CD4-positive, CD25-positive, alpha-beta regulatory T cell (primary cell): ENCODE results near the gene AKT1. TPM values are rescaled to one million over a fixed set of nuclear protein-coding genes. Genes with fewer than 3 reads are reported as not detected.

ENCODE experiments used
- ATAC-seq, 2 donors: fragments of 150-1000 bp; cut with Tn5 transposase; one replicate each; pipeline ENCODE4 v1.10.0; 2021; ENCODE audit warnings: low read depth in 2 of 2, moderate number of reproducible peaks in 2 of 2, moderate library complexity in 1 of 2
- DNase-seq, 3 donors: peaks; one replicate each; pipeline versions ENCODE4 v3.0.0 to v3.0.0-alpha.2; 2012 to 2022; ENCODE audit warnings: mixed read lengths in 1 of 3
- H3K27ac ChIP-seq: one replicate; pipeline ENCODE4 v1.7.0; 2013; ENCODE audit warnings: mild to moderate bottlenecking, low read length; ENCODE audit not compliant: insufficient read depth, poor library complexity, severe bottlenecking
- H3K27me3 ChIP-seq: one replicate; pipeline ENCODE4 v1.7.0; 2013; ENCODE audit warnings: low read length; ENCODE audit not compliant: control insufficient read depth, insufficient read depth
- H3K36me3 ChIP-seq: one replicate; pipeline ENCODE4 v1.7.0; 2013; ENCODE audit warnings: mild to moderate bottlenecking, low read length, moderate library complexity; ENCODE audit not compliant: control insufficient read depth, insufficient read depth
- H3K4me1 ChIP-seq: 2 replicates; pipeline ENCODE4 v1.7.0; 2013; ENCODE audit warnings: mild to moderate bottlenecking, low read length; ENCODE audit not compliant: insufficient read depth, control insufficient read depth, poor library complexity, severe bottlenecking
- H3K4me3 ChIP-seq: one replicate; pipeline ENCODE4 v1.7.0; 2013; ENCODE audit warnings: low read depth, mild to moderate bottlenecking, low read length, moderate library complexity
- H3K9me3 ChIP-seq, 2 experiments: 1 replicate in 1 of 2; 2 replicates in 1 of 2; pipeline ENCODE4 v1.7.0; 2013; ENCODE audit warnings: low read length in 2 of 2, mild to moderate bottlenecking in 1 of 2, moderate library complexity in 1 of 2; ENCODE audit not compliant: control insufficient read depth in 2 of 2
- H3K27ac Mint-ChIP-seq, 3 donors: one replicate each; pipeline ENCODE4 v1.8.0; 2020 to 2022; ENCODE audit warnings: mild to moderate bottlenecking in 3 of 3, mixed read lengths in 3 of 3, moderate library complexity in 2 of 3
- H3K27me3 Mint-ChIP-seq: one replicate; pipeline ENCODE4 v1.8.0; 2022; ENCODE audit warnings: mild to moderate bottlenecking, mixed read lengths
- H3K36me3 Mint-ChIP-seq: one replicate; pipeline ENCODE4 v1.8.0; 2020; ENCODE audit warnings: mixed read lengths
- H3K4me1 Mint-ChIP-seq, 4 donors: one replicate each; pipeline ENCODE4 v1.8.0; 2020 to 2022; ENCODE audit warnings: mixed read lengths in 4 of 4, mild to moderate bottlenecking in 1 of 4
- H3K4me3 Mint-ChIP-seq, 4 donors: one replicate each; pipeline ENCODE4 v1.8.0; 2020 to 2022; ENCODE audit warnings: mild to moderate bottlenecking in 4 of 4, mixed read lengths in 4 of 4, moderate library complexity in 3 of 4
- H3K9me3 Mint-ChIP-seq, 7 donors: one replicate each; pipeline ENCODE4 v1.8.0; 2020 to 2022; ENCODE audit warnings: mixed read lengths in 7 of 7, mild to moderate bottlenecking in 3 of 7, moderate library complexity in 2 of 7
- polyA plus RNA-seq, 4 donors: library from polyadenylated mRNA; unstranded; fragments of 300-500 nt; fragmentation: Illumina TruSeq; gene quantifications; one replicate each; pipeline ENCODE4 v1.2.3, GENCODE V29; 2021
- total RNA-seq: library from RNA; stranded (reverse); gene quantifications from one replicate; pipeline ENCODE4 v1.2.3, GENCODE V29; 2022

The AKT1 gene
- total RNA-seq (86.0 TPM), polyA plus RNA-seq (10 to 100 TPM in 2 of 4 donors, 1 to 10 TPM in 2; 6.3 to 19.8 (median 12.4) TPM)

DNA sequence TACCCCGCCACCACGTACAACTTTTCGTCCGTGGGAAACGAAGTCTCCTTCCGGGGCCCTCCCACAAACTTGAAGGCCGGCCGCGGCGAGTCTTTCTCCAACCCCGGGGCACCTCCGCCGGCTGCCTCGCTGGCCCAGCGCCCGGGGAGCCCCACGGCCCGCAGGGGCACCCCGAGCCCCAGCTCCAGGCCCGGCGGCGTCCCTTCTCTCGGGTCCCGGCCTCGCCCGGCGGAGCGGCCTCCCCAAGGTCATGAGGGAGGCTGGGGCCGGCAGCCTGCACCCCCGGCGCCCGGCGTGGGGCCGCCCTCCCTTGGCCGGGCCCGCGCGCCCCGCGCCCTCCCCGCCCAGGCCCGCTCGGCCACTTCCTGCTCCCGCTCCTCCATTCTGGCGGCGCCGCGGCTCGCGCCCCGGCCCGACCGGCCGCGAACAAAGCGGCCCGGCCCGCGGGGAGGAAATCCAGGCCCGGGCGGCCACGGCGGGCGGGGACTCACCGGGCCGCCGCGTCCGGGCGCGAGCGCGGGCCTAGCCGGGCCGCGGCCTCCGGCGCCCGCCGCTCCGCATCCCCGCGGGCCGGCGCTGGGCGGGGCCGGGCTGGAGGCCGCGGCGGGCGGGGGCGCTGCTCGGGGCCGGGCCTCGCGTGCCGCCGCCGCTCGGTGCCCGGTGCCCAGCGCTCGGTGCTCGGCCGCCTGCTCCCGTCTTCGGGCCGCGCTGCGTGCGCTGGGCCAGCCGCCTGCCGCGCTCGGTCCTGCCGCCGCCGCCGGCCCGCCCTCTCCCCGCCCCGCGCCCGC lies at the start of gene AKT1:
Gene AKT1, minus strand, starts transcription at position 756 of the 788 bp plus-strand sequence. CDS start 3,105 bp downstream, outside the sequence.
- peaks cover 0 to 56% (median 21%) of the 10 kb centered on the region in 4 donors for H3K4me1 Mint-ChIP-seq
- peak; percentile 14 to 19 for ATAC-seq
- H3K4me3 ChIP-seq, result peak within 1 kb of the TSS; percentile 51

DNA sequence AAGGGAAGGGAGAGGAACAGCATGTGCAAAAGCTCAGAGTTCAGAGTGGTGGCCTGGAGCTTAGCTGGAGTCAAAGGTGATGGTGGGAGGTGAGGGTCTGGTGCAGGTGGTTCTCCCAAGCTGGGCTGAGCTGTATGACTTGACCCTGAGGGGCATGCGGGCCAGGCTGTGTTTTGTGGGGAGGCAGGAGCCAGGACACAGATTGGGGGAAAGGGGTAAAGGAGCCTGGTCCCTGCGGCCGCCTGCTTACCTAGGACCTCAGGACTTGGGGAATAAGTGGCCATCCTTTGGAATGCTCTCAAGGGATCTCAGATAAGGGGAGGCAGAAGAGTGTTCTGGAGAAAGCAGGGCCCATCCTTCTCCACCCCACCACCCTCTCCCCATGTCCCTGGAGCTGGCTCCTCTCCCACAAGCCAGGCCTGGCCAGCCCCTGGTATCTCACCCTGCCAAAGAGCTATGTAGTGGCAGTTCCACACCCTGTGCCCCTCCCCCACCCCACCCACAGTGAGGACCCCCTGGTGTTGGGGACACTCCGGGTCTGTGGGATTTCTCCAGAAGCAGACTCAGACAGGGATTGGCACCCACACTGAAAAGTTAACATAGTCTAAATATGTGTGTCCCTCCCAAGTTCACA lies 49.6 kb upstream of the AKT1 start:
- Mint-ChIP-seq H3K27me3 (peaks cover 60% of the 10 kb centered on the region), H3K4me3 (no peak overlapping the region), H3K27ac (no peak overlapping the region), H3K36me3 (no peaks in the 10 kb centered on the region), H3K9me3 (no peaks in the 10 kb centered on the region), H3K4me1 (peaks cover 0 to 12% (median 0%) of the 10 kb centered on the region in 4 donors)
- ATAC-seq, result no peak
- Histone ChIP-seq H3K9me3 (no peaks in the 10 kb centered on the region), H3K27ac (no peak overlapping the region), H3K36me3 (no peaks in the 10 kb centered on the region), H3K4me1 (no peaks in the 10 kb centered on the region), H3K27me3 (peaks cover 22% of the 10 kb centered on the region), H3K4me3 (no peak overlapping the region)
- DNase-seq, result no peak

More for the DNA sequence above, at the start of gene AKT1:
- DNase-seq, result peak in 2 of 3 donors; percentile 22 to 28
- H3K9me3 ChIP-seq, result no peaks in the 10 kb centered on the region
- H3K27me3 ChIP-seq, result no peaks in the 10 kb centered on the region
- peak within 1 kb of the TSS; percentile 81 to 92 (median 89) for H3K27ac Mint-ChIP-seq
- peak within 1 kb of the TSS; percentile 89 to 95 (median 91) for H3K4me3 Mint-ChIP-seq
- H3K36me3 Mint-ChIP-seq, result no peaks in the 10 kb centered on the region
- H3K9me3 Mint-ChIP-seq, result no peaks in the 10 kb centered on the region
- peaks cover 36% of the 10 kb centered on the region for H3K4me1 ChIP-seq
- H3K36me3 ChIP-seq, result no peaks in the 10 kb centered on the region
- H3K27ac ChIP-seq, result peak within 1 kb of the TSS; percentile 81
- H3K27me3 Mint-ChIP-seq, result no peaks in the 10 kb centered on the region

DNA sequence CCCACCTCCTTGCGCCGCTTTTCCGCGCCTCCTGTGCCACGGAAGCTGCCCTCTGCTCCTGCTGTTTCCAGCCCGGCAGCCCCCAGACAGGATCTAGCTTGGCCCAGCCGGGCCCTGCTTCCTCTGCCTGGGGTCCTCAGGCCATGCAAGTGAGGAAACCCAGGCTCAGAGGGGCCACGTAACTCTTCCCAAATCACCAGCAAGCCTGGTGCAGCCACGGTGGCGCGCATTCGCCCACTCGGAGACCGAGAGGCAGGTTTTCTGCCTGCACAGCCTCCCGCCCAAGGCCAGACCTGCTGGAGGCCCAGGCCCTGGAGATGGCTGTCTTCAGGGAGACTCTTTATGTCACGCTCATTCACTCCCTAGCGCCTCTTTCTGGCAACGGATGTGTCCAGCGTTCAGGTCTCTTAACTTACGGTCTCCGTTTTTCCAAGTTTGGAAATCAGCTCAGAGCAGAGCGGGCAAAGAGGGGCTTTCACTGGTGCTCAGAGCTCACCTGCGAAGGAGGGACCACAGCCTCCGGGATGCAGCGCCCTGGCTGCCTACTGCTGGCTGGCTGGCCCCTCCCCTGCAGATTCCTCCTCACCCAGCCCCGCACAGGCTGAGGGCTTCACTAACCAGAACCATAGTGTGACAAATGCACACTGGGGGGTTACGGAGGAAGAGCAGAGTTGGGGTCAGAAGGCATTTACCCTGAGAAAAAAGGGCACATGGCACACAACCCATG lies 48.9 kb upstream of the AKT1 start:
- Histone ChIP-seq H3K27me3 (peaks cover 22% of the 10 kb centered on the region), H3K27ac (no peak overlapping the region), H3K4me1 (no peaks in the 10 kb centered on the region), H3K9me3 (no peaks in the 10 kb centered on the region), H3K4me3 (no peak overlapping the region), H3K36me3 (no peaks in the 10 kb centered on the region)
- H3K36me3 Mint-ChIP-seq, result no peaks in the 10 kb centered on the region
- no peak overlapping the region for H3K4me3 Mint-ChIP-seq
- ATAC-seq (no peak), DNase-seq (no peak)
- H3K27ac Mint-ChIP-seq, result no peak overlapping the region
- no peaks in the 10 kb centered on the region for H3K9me3 Mint-ChIP-seq
- H3K4me1 Mint-ChIP-seq, result peaks cover 0 to 12% (median 0%) of the 10 kb centered on the region in 4 donors
- H3K27me3 Mint-ChIP-seq, result peaks cover 59% of the 10 kb centered on the region

DNA sequence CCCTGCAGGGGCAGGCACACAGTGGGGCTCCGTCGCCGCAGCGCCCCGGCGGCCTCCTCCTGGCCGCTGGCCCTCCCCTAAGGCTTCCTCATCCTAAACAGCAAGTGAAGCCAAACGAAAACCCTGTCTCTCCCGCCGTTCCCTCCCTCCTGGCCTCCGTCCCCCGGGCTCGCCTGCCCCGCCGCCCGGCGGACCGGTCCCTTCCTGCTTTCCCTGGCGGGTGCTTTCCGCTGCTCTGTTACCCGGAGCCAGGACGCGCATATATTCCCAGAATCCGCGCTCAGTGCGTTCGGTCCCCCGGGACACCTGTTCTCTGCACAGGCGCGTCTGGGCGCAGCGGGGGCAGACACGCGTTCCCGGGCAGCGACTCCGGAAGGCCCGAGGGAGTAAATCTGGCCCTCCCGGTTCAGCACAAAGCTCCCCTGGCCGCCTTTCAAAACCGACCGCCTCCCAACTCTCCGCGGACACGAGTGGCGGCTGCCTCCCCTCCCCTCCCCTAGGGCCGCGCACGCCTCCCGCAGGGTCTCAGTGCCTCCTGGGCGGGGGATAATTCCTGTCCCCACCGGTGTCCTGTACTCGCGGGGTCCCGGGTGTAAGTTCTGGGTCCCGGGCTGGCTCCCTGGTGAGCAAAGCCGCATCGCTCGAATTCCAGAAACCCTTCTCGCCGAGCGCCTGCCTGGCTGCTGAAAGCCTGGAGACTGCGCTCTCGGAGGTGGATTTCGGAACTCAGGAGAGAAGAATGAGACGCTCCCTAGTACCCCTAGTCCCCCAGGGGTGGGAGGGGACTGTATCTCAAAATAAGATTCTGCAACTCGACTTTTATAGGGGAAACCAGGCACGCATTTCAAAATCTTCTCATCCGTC lies 48.1 kb upstream of the AKT1 start:
- Mint-ChIP-seq H3K4me3 (no peak overlapping the region), H3K4me1 (peaks cover 0 to 12% (median 0%) of the 10 kb centered on the region in 4 donors), H3K27ac (no peak overlapping the region), H3K27me3 (peaks cover 64% of the 10 kb centered on the region), H3K36me3 (no peaks in the 10 kb centered on the region), H3K9me3 (no peaks in the 10 kb centered on the region)
- no peak for ATAC-seq
- Histone ChIP-seq H3K27ac (no peak overlapping the region), H3K36me3 (no peaks in the 10 kb centered on the region), H3K27me3 (peaks cover 22% of the 10 kb centered on the region), H3K4me1 (no peaks in the 10 kb centered on the region), H3K9me3 (no peaks in the 10 kb centered on the region), H3K4me3 (no peak overlapping the region)
- no peak for DNase-seq

GRCh38 chr14:104843006-104843405 lies 47.5 kb upstream of the AKT1 start:
- ATAC-seq, result no peak
- Mint-ChIP-seq H3K4me3 (no peak overlapping the region), H3K27me3 (peaks cover 65% of the 10 kb centered on the region), H3K36me3 (no peaks in the 10 kb centered on the region), H3K4me1 (peaks cover 0 to 12% (median 0%) of the 10 kb centered on the region in 4 donors), H3K9me3 (no peaks in the 10 kb centered on the region), H3K27ac (no peak overlapping the region)
- Histone ChIP-seq H3K4me3 (no peak overlapping the region), H3K9me3 (no peaks in the 10 kb centered on the region), H3K4me1 (no peaks in the 10 kb centered on the region), H3K27ac (no peak overlapping the region), H3K36me3 (no peaks in the 10 kb centered on the region), H3K27me3 (peaks cover 22% of the 10 kb centered on the region)
- no peak for DNase-seq

- peaks cover 22% of the 10 kb centered on the region for H3K27me3 ChIP-seq
- H3K27me3 Mint-ChIP-seq, result peaks cover 56% of the 10 kb centered on the region
These were observed 46.2 kb upstream of the AKT1 start for GRCh38 chr14:104841730-104842129.

More at GRCh38 chr14:104841730-104842129, 46.2 kb upstream of the AKT1 start:
- Histone ChIP-seq H3K4me1 (no peaks in the 10 kb centered on the region), H3K36me3 (no peaks in the 10 kb centered on the region), H3K4me3 (no peak overlapping the region), H3K27ac (no peak overlapping the region), H3K9me3 (no peaks in the 10 kb centered on the region)
- peaks cover 0 to 12% (median 0%) of the 10 kb centered on the region in 4 donors for H3K4me1 Mint-ChIP-seq
- no peaks in the 10 kb centered on the region for H3K9me3 Mint-ChIP-seq
- DNase-seq (no peak), ATAC-seq (no peak)
- H3K36me3 Mint-ChIP-seq, result no peaks in the 10 kb centered on the region
- no peak overlapping the region for H3K4me3 Mint-ChIP-seq
- no peak overlapping the region for H3K27ac Mint-ChIP-seq
